Epithelial cell of proximal tubule (primary cell): Measurements from ENCODE around the gene ZNF771. TPM values are rescaled to one million over a fixed set of nuclear protein-coding genes. Genes with fewer than 3 reads are reported as not detected.
"Not testable (repeated sequence)": the region's sequence is repeated elsewhere in the genome, so short reads cannot be mapped to it uniquely, and the experiment has no call there.

Experiments
- DNase-seq: peaks from one replicate; pipeline ENCODE4 v3.0.0-alpha.2; 2011; ENCODE audit warnings: low read depth
- H3K4me3 ChIP-seq: 2 replicates; pipeline ENCODE4 v1.5.1; 2011; ENCODE audit warnings: low read depth, mild to moderate bottlenecking, low read length
- CTCF ChIP-seq: conservative IDR thresholded peaks from 2 replicates; pipeline ENCODE4 v1.5.1; 2012; ENCODE audit warnings: low read depth, mild to moderate bottlenecking, low read length
- total RNA-seq: library from RNA; depleted of rRNA; stranded (reverse); fragments of >200 nt; gene quantifications from 2 replicates; pipeline ENCODE4 v1.2.3, GENCODE V29; 2015

Gene ZNF771
- total RNA-seq, 1 donor from 2014 or later: 6.1 TPM

GRCh38 chr16:30395155-30395991 is 12.0 kb upstream of the ZNF771 start, which contains the start of gene ZNF48:
Gene ZNF48 (plus strand): TSS chr16:30395420. CDS start chr16:30395795, 375 bp downstream.
- peak; percentile 32 for TF ChIP-seq CTCF
- H3K4me3 ChIP-seq: peak within 1 kb of the TSS; percentile 90
- DNase-seq: no peak

GRCh38 chr16:30395992-30396585 is 11.3 kb upstream of the ZNF771 start:
- TF ChIP-seq CTCF: no peak
- H3K4me3 ChIP-seq: peak overlapping the region; percentile 90
- no peak for DNase-seq

GRCh38 chr16:30396627-30397026 is 10.8 kb upstream of the ZNF771 start:
- DNase-seq: not testable (repeated sequence)
- peak overlapping the region; percentile 90 for H3K4me3 ChIP-seq

GRCh38 chr16:30397056-30397455 is 10.3 kb upstream of the ZNF771 start:
- no peak for TF ChIP-seq CTCF
- H3K4me3 ChIP-seq: no peak overlapping the region
- DNase-seq: no peak

- no peak for DNase-seq
- no peak for TF ChIP-seq CTCF
- H3K4me3 ChIP-seq: no peak overlapping the region
These were observed 9.4 kb upstream of the ZNF771 start for GRCh38 chr16:30397776-30398660.

GRCh38 chr16:30398661-30399434 is 8.6 kb upstream of the ZNF771 start:
- TF ChIP-seq CTCF: no peak
- no peak overlapping the region for H3K4me3 ChIP-seq
- DNase-seq: no peak
